H1 (cell line): ENCODE results near the gene COL26A1. TPM values are rescaled to one million over a fixed set of nuclear protein-coding genes. Genes with fewer than 3 reads are reported as not detected.

ENCODE experiments used
- EGR1 ChIP-seq: IDR thresholded peaks from 2 replicates; pipeline ENCODE4 v1.6.1; 2011; ENCODE audit warnings: low read depth, low read length, borderline replicate concordance
- EZH2 ChIP-seq: fragments of 200-600 bp; sonication (generic); IDR thresholded peaks from 2 replicates; pipeline ENCODE4 v1.7.1; 2012; ENCODE audit warnings: low read depth, mild to moderate bottlenecking, moderate library complexity, low read length, inconsistent platforms; ENCODE audit not compliant: severe bottlenecking
- JUN ChIP-seq: IDR thresholded peaks from 2 replicates; pipeline ENCODE4 v1.6.1; 2011; ENCODE audit warnings: low read depth, mild to moderate bottlenecking, improper control_type of control experiment, low read length
- JUND ChIP-seq: IDR thresholded peaks from 2 replicates; pipeline ENCODE4 v1.6.1; 2011; ENCODE audit warnings: mild to moderate bottlenecking, improper control_type of control experiment, low read length
- polyA plus RNA-seq, 7 experiments: library from polyadenylated mRNA; depleted of rRNA in 3 of 7; stranded (reverse) in 5 of 7; unstranded in 2 of 7; fragments of >200 nt in 5 of 7; fragments of 200-250 nt in 2 of 7; gene quantifications; 1 replicate in 5 of 7; 2 replicates in 1 of 7; 4 replicates in 1 of 7; pipeline versions ENCODE4 v1.2.1 to v1.2.3, GENCODE V29; 2011 to 2013; ENCODE audit warnings: missing spikeins in 2 of 7, mixed read lengths in 2 of 7
- total RNA-seq: library from RNA; stranded (reverse); fragmentation: NEBNext Ultra II Directional; extraction: Animal tissue kit (Norgen Biotek cat#: 25700); gene quantifications from 2 replicates; pipeline ENCODE4 v1.2.1, GENCODE V29; 2021

Gene COL26A1
- total and polyA plus RNA-seq, 2 of the 8 experiments (the other 6 are each of a cell fraction or from before 2014, with no cell fraction given) = 51.1 to 68.8 TPM

- TF ChIP-seq JUND (no peak), EGR1 (no peak), EZH2 (no peak), JUN (no peak)
These were observed 187.1 kb downstream of the COL26A1 start (continued) for GRCh38 chr7:101549734-101550133.
